ENCODE results near the gene C1QTNF2.

C1QTNF2 gene

GRCh38 chr5:160298189-160298588 lies 72.2 kb downstream of the C1QTNF2 start:
- peak overlapping the region; percentile 97 for H3K27ac ChIP-seq
- no peak for TF ChIP-seq CTCF (IDR thresholded peaks at IDR 0.05)
- H3K36me3 ChIP-seq: no peaks in the 10 kb centered on the region

GRCh38 chr5:160297776-160298175 lies 72.7 kb downstream of the C1QTNF2 start:
- H3K4me3 ChIP-seq (ENCODE audit: low read depth in 1 of 2, low read length in 1 of 2): peak overlapping the region; percentile 25 to 28
- no peaks in the 10 kb centered on the region for H3K27me3 ChIP-seq
- H3K4me1 ChIP-seq (ENCODE audit: control insufficient read depth in 1 of 2, insufficient read depth in 1 of 2, low read depth in 1 of 2, low read length in 1 of 2): peaks cover 66 to 87% of the 10 kb centered on the region in 2 experiments
- TF ChIP-seq CTCF (IDR thresholded peaks at IDR 0.05): no peak
- H3K27ac ChIP-seq: peak overlapping the region; percentile 97
- H3K36me3 ChIP-seq: no peaks in the 10 kb centered on the region
- no peaks in the 10 kb centered on the region for H3K9me3 ChIP-seq

More at GRCh38 chr5:160298189-160298588, 72.2 kb downstream of the C1QTNF2 start:
- Histone ChIP-seq H3K4me3 (ENCODE audit: low read depth in 1 of 2, low read length in 1 of 2) (peak overlapping the region; percentile 25 to 28), H3K4me1 (ENCODE audit: control insufficient read depth in 1 of 2, insufficient read depth in 1 of 2, low read depth in 1 of 2, low read length in 1 of 2) (peaks cover 62 to 83% of the 10 kb centered on the region in 2 experiments), H3K27me3 (no peaks in the 10 kb centered on the region), H3K9me3 (no peaks in the 10 kb centered on the region)

Data from neutrophil (primary cell).